Testis (tissue), 3 donors: ENCODE measurements around the gene NUDT12. TPM values are rescaled to one million over a fixed set of nuclear protein-coding genes. Genes with fewer than 3 reads are reported as not detected.

ENCODE experiments used
- DNase-seq: peaks from one replicate; pipeline ENCODE4 v3.0.0-alpha.2; 2019
- H3K27ac ChIP-seq, 2 donors: fragments of 200-600 bp; sonication (generic); one replicate each; pipeline ENCODE4 v1.5.1; 2019
- H3K27me3 ChIP-seq: fragments of 200-600 bp; sonication (generic); one replicate; pipeline ENCODE4 v1.5.1; 2019
- H3K36me3 ChIP-seq: fragments of 200-600 bp; sonication (generic); one replicate; pipeline ENCODE4 v1.5.1; 2017; ENCODE audit warnings: low read depth; ENCODE audit errors: missing control alignments
- H3K4me1 ChIP-seq: fragments of 200-600 bp; sonication (generic); one replicate; pipeline ENCODE4 v1.5.1; 2019
- H3K4me3 ChIP-seq, 2 donors: fragments of 200-600 bp; sonication (generic); one replicate each; pipeline ENCODE4 v1.5.1; 2017 to 2019
- H3K9me3 ChIP-seq: fragments of 200-600 bp; sonication (generic); one replicate; pipeline ENCODE4 v1.5.1; 2017
- CTCF ChIP-seq, 3 experiments: fragments of 450-650 bp in 2 of 3; fragments of 200-600 bp in 1 of 3; sonication (generic) in 1 of 3; IDR thresholded peaks; one replicate each; pipeline ENCODE4 v1.5.1; 2016 to 2019; ENCODE audit warnings: antibody characterized with exemption in 3 of 3, mild to moderate bottlenecking in 2 of 3, moderate library complexity in 1 of 3
- POLR2A ChIP-seq: fragments of 450-650 bp; IDR thresholded peaks from one replicate; pipeline ENCODE4 v1.6.1; 2017; ENCODE audit warnings: antibody characterized with exemption, mild to moderate bottlenecking, moderate library complexity
- WGBS, 2 donors: methylation state at CpG; one replicate each; pipeline ENCODE4 v1.1.5; 2018; 5-methylcytosine and 5-hydroxymethylcytosine counted together
- intact Hi-C: fragments of 100-400 bp; cut with DNase I; formaldehyde crosslinking; loops from one replicate; pipeline ENCODE4 v1.15.1; 2023; ENCODE audit warnings: low total_unique reads
- polyA plus RNA-seq: library from polyadenylated mRNA; stranded (reverse); fragments of 350-450 nt; fragmentation: Illumina TruSeq; extraction: RNeasy Lipid Tissue Mini Kit (QIAGEN cat#74804); gene quantifications from one replicate; pipeline ENCODE4 v1.2.3, GENCODE V29; 2014; ENCODE audit warnings: low read depth, low replicate concordance; ENCODE audit not compliant: insufficient read depth
- total RNA-seq, 2 donors: library from RNA; depleted of rRNA; stranded (reverse); fragments of >200 nt; gene quantifications; one replicate each; pipeline ENCODE4 v1.2.3, GENCODE V29; 2016

Gene NUDT12
- total and polyA plus RNA-seq, 3 donors from 2014 or later: 6.3 to 13.5 (median 11.9) TPM

GRCh38 chr5:103525361-103525760, 37.2 kb downstream of the NUDT12 start:
- 26 to 30% methylated on average over 1 of the region's 1 CpG for WGBS, 2 donors
- TF ChIP-seq CTCF (IDR thresholded peaks at IDR 0.05) (no peak), POLR2A (no peak)
- intact Hi-C loops: no loop called here
- Histone ChIP-seq H3K4me1 (peaks cover 5% of the 10 kb centered on the region), H3K9me3 (no peaks in the 10 kb centered on the region), H3K27me3 (no peaks in the 10 kb centered on the region), H3K36me3 (no peaks in the 10 kb centered on the region), H3K4me3 (no peak overlapping the region), H3K27ac (no peak overlapping the region)
- DNase-seq: no peak

GRCh38 chr5:103523319-103523718, 39.3 kb downstream of the NUDT12 start:
- no peaks in the 10 kb centered on the region for H3K9me3 ChIP-seq
- no peak overlapping the region for H3K4me3 ChIP-seq
- TF ChIP-seq POLR2A (no peak), CTCF (IDR thresholded peaks at IDR 0.05) (no peak)
- intact Hi-C loops: no loop called here
- H3K27ac ChIP-seq: no peak overlapping the region
- no peaks in the 10 kb centered on the region for H3K27me3 ChIP-seq
- no peak for DNase-seq
- peaks cover 5% of the 10 kb centered on the region for H3K4me1 ChIP-seq
- no peaks in the 10 kb centered on the region for H3K36me3 ChIP-seq
- 92 to 94% methylated on average over 3 of the region's 3 CpGs for WGBS, 2 donors

GRCh38 chr5:103522586-103522985, 40.0 kb downstream of the NUDT12 start:
- H3K4me3 ChIP-seq: no peak overlapping the region

GRCh38 chr5:103519550-103519949, 43.0 kb downstream of the NUDT12 start:
- 78 to 91% methylated on average over 4 of the region's 4 CpGs for WGBS, 2 donors
- H3K27me3 ChIP-seq: no peaks in the 10 kb centered on the region
- H3K4me3 ChIP-seq: no peak overlapping the region
- H3K4me1 ChIP-seq: no peaks in the 10 kb centered on the region
- no peak for TF ChIP-seq POLR2A
- no peak for TF ChIP-seq CTCF (IDR thresholded peaks at IDR 0.05)
- no peaks in the 10 kb centered on the region for H3K36me3 ChIP-seq
- H3K27ac ChIP-seq: no peak overlapping the region
- H3K9me3 ChIP-seq: no peaks in the 10 kb centered on the region
- intact Hi-C loops: no loop called here
- no peak for DNase-seq

More at GRCh38 chr5:103522586-103522985, 40.0 kb downstream of the NUDT12 start:
- Histone ChIP-seq H3K27me3 (no peaks in the 10 kb centered on the region), H3K4me1 (peaks cover 5% of the 10 kb centered on the region), H3K9me3 (no peaks in the 10 kb centered on the region), H3K36me3 (no peaks in the 10 kb centered on the region), H3K27ac (no peak overlapping the region)
- TF ChIP-seq CTCF (IDR thresholded peaks at IDR 0.05) (no peak), POLR2A (no peak)
- DNase-seq: no peak
- intact Hi-C loops: no loop called here
- 81 to 83% methylated on average over 5 of the region's 5 CpGs for WGBS, 2 donors

- Histone ChIP-seq H3K4me3 (no peak overlapping the region), H3K4me1 (no peaks in the 10 kb centered on the region), H3K36me3 (no peaks in the 10 kb centered on the region), H3K27me3 (no peaks in the 10 kb centered on the region), H3K9me3 (no peaks in the 10 kb centered on the region), H3K27ac (no peak overlapping the region)
- DNase-seq: no peak
- intact Hi-C loops: no loop called here
- 91 to 93% methylated on average over 1 of the region's 1 CpG for WGBS, 2 donors
- TF ChIP-seq POLR2A: no peak
Measured at GRCh38 chr5:103514371-103514770, 48.2 kb downstream of the NUDT12 start.
